PFSK-1 (cell line): ENCODE measurements around the gene SH3PXD2A.

Experiments
- POLR2AphosphoS5 ChIP-seq: IDR thresholded peaks from 2 replicates; pipeline ENCODE4 v1.6.1; 2012; ENCODE audit warnings: low read depth, mild to moderate bottlenecking, control low read depth, low read length, moderate library complexity
- REST ChIP-seq, 2 experiments: IDR thresholded peaks; 2 replicates each; pipeline versions ENCODE4 v1.6.1 to v1.8.0; 2011 to 2012; ENCODE audit warnings: low read depth in 2 of 2, low read length in 2 of 2, control low read depth in 1 of 2, inconsistent platforms in 1 of 2, mild to moderate bottlenecking in 1 of 2, moderate library complexity in 1 of 2; ENCODE audit not compliant: insufficient read depth in 1 of 2
- SIN3A ChIP-seq: IDR thresholded peaks from 2 replicates; pipeline ENCODE4 v1.6.1; 2012; ENCODE audit warnings: mild to moderate bottlenecking, low read length, moderate library complexity, borderline replicate concordance; ENCODE audit not compliant: insufficient read depth
- TAF1 ChIP-seq: IDR thresholded peaks from 2 replicates; pipeline ENCODE4 v1.6.1; 2012; ENCODE audit warnings: low read length, control low read depth, borderline replicate concordance; ENCODE audit not compliant: insufficient read depth

GRCh38 chr10:103660364-103661197 lies 194.8 kb downstream of the SH3PXD2A start:
- no peak for TF ChIP-seq POLR2AphosphoS5
- TF ChIP-seq REST (IDR thresholded peaks at IDR 0.05; ENCODE audit: insufficient read depth in 1 of 2, low read depth in 2 of 2, low read length in 2 of 2) = no peak
- no peak for TF ChIP-seq TAF1
- no peak for TF ChIP-seq SIN3A
